Activated T-cell treated with anti-CD3 and anti-CD28 coated beads, Interleukin-2, amount 50 U/mL, for 72 hours (primary cell): Measurements from ENCODE around the gene CDCA4. TPM values are rescaled to one million over a fixed set of nuclear protein-coding genes. Genes with fewer than 3 reads are reported as not detected.
A peak's percentile ranks its signal among the peaks of the same experiment; 100 is the strongest.
"Not testable (repeated sequence)": the region's sequence is repeated elsewhere in the genome, so short reads cannot be mapped to it uniquely, and the experiment has no call there.

Source experiments
- ATAC-seq, 2 donors: fragments of 150-1000 bp; cut with Tn5 transposase; replicated peaks in 1 of 2; 2 replicates each; pipeline ENCODE4 v1.10.0; 2021; ENCODE audit warnings: moderate library complexity in 2 of 2, mild to moderate bottlenecking in 1 of 2
- DNase-seq, 2 donors: peaks; one replicate each; pipeline ENCODE4 v3.0.0; 2021 to 2022; ENCODE audit warnings: mixed read lengths in 1 of 2
- H3K27ac Mint-ChIP-seq: one replicate; pipeline ENCODE4 v1.8.0; 2022; ENCODE audit warnings: mild to moderate bottlenecking, moderate library complexity, mixed read lengths
- H3K27me3 Mint-ChIP-seq: one replicate; pipeline ENCODE4 v1.8.0; 2022; ENCODE audit warnings: low read depth, mixed read lengths
- H3K36me3 Mint-ChIP-seq, 2 donors: one replicate each; pipeline ENCODE4 v1.8.0; 2022; ENCODE audit warnings: mixed read lengths in 2 of 2, mild to moderate bottlenecking in 1 of 2; ENCODE audit not compliant: insufficient read depth in 2 of 2
- H3K4me1 Mint-ChIP-seq: one replicate; pipeline ENCODE4 v1.8.0; 2022; ENCODE audit warnings: low read depth, mixed read lengths
- H3K4me3 Mint-ChIP-seq, 2 donors: one replicate each; pipeline ENCODE4 v1.8.0; 2022; ENCODE audit warnings: mild to moderate bottlenecking in 2 of 2, mixed read lengths in 2 of 2, moderate library complexity in 2 of 2
- H3K9me3 Mint-ChIP-seq, 2 donors: one replicate each; pipeline ENCODE4 v1.8.0; 2022; ENCODE audit warnings: mixed read lengths in 2 of 2
- total RNA-seq, 2 donors: library from RNA; stranded (reverse); gene quantifications; one replicate each; pipeline ENCODE4 v1.2.3, GENCODE V29; 2022

CDCA4 gene
- total RNA-seq = 10 to 100 TPM; 56.8 to 57.5 TPM

DNA sequence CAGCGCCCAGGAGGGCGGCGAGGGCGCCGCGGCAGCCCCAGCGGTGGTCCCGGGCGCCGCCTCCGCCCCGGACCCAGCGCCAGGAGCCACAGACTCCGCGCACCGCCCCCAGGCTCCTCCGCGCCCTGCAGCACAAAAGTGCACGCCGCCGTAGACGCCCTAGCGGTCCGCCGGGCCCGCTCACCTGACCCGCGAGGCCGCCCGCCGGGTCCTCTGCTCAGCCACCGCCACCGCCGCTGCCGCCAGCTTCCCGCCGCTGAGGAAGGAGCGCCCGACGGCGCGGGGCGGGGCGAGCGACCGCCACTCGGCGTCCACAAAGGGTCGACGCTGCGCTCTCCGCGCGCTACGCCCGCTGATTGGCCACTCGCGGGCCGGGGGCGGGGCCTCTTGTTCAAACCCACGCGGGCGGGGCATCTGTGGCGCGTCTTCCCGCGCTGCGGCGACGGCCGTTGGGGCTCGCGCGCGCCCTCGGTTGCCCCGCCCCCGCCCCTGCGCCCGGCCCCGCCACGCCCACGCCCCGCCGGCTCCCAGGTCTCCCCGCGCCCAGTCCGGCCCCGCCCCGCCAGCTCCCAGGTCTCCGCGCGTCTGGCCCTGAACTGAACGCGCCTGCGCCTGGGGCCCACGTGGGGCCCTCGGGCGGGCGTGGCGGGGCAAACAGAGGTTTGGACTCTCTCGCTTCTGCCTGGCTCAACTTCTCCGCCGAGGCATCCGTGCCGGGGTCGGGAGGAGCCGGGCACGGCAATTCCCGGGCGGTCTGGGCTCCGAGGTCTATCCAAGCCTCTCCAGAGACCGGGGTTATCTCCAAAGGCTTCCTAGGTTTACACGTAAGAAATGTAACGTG is at the start of gene CDCA4:
Gene CDCA4, minus strand, starts transcription at position 269 of the 841 bp plus-strand sequence. CDS start 9,154 bp downstream, outside the sequence.
- H3K27ac Mint-ChIP-seq = peak within 1 kb of the TSS; percentile 87
- DNase-seq (peak; percentile 99), ATAC-seq (peak; percentile 81 to 85)
- peaks cover 0 to 1% of the 10 kb centered on the region in 2 donors for H3K9me3 Mint-ChIP-seq
- peaks cover 81% of the 10 kb centered on the region for H3K4me1 Mint-ChIP-seq
- H3K4me3 Mint-ChIP-seq = peak within 1 kb of the TSS; percentile 98
- no peaks in the 10 kb centered on the region for H3K27me3 Mint-ChIP-seq
- peaks cover 8 to 16% of the 10 kb centered on the region in 2 donors for H3K36me3 Mint-ChIP-seq

DNA sequence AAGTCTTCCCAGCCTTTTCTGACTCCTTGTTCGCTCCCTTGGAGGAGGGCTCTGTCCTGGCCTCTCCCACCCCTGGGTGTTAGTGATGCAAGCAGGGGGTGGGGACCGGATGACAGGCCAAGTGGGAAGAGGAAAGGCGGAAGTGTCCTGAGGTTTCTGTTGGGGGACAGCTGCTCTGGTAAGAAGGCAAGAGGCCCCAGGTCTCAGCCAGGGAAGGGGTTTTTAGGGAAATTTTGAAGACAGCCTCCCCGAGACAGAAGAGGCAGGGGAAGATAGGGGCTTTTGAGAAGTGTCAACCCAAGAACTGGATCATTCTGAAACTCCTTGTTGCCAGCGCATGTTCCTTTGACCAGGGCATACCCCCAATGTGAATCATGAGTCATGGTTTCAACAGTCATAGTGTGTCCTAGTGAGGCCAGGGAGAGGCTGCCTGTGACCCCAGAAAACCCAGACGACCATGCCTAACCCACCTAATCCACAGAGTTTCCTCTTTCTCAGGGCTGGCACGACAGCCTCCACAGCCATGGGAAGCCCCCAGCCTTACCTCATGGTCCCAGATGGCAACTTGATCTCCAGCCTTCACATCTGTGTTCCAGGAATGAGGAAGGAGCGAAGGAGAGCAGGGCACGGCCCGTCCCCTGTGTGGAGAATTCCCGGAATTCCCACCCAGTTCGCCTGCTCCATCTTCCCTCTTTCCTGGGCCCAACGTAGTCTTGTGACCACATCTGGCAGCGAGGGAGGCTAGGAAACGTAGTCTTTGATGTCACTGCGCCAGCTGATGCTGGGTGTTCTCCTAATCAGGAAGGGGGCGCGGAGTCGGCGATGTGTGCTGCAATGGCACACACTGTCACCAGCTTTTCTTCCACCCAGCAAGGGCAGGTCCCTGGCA is 49.2 kb upstream of the CDCA4 start:
- Mint-ChIP-seq H3K27ac (peak overlapping the region; percentile 92), H3K4me1 (peaks cover 54% of the 10 kb centered on the region), H3K4me3 (peak overlapping the region; percentile 72 to 74), H3K36me3 (peaks cover 1 to 4% of the 10 kb centered on the region in 2 donors), H3K9me3 (no peaks in the 10 kb centered on the region), H3K27me3 (no peaks in the 10 kb centered on the region)
- peak; percentile 81 to 88 for DNase-seq
- ATAC-seq = peak; percentile 68 to 70

DNA sequence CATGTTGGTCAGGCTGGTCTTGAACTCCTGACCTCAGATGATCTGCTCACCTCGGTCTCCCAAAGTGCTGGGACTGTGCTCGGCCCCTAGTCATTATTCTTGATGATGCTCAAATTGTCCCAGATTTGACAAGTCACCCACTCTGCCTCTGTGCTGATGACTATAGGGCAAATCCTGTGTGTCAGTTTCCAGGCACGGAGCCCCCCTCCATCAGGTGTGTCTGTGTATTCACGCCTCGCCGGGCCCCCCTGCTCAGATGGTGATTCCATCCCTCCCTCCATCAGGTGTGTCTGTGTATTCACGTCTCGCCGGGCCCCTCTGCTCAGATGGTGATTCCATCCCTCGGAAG is 48.6 kb upstream of the CDCA4 start:
- no peaks in the 10 kb centered on the region for H3K27me3 Mint-ChIP-seq
- H3K4me3 Mint-ChIP-seq = peak overlapping the region; percentile 72 to 74
- no peak for ATAC-seq
- DNase-seq = no peak
- H3K27ac Mint-ChIP-seq = peak overlapping the region; percentile 92
- peaks cover 4 to 8% of the 10 kb centered on the region in 2 donors for H3K36me3 Mint-ChIP-seq
- H3K9me3 Mint-ChIP-seq = no peaks in the 10 kb centered on the region
- peaks cover 58% of the 10 kb centered on the region for H3K4me1 Mint-ChIP-seq

DNA sequence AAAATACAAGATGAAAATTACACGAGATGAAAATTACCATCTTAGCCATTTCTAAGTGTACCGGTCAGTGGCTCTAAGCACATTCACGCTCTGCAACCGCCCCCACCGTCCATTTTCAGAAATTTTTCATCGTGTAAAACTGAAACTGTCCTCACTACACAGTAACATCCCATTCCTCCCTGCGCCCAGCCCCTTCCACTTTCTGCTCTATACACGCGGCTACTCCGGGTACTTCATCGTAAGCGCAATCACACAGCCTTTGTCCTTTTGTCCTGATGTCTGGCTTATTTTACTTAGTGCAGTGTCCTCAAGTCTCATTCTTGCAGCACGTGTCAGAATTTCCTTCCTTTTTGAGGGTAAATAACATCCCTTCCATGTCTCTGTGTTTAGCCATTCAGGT is 47.9 kb upstream of the CDCA4 start:
- Mint-ChIP-seq H3K27ac (peak overlapping the region; percentile 66), H3K4me3 (peak overlapping the region in 1 of 2 donors; percentile 37), H3K36me3 (peaks cover 9 to 10% of the 10 kb centered on the region in 2 donors), H3K27me3 (no peaks in the 10 kb centered on the region), H3K9me3 (no peaks in the 10 kb centered on the region), H3K4me1 (peaks cover 65% of the 10 kb centered on the region)
- ATAC-seq = no peak
- DNase-seq = no peak

DNA sequence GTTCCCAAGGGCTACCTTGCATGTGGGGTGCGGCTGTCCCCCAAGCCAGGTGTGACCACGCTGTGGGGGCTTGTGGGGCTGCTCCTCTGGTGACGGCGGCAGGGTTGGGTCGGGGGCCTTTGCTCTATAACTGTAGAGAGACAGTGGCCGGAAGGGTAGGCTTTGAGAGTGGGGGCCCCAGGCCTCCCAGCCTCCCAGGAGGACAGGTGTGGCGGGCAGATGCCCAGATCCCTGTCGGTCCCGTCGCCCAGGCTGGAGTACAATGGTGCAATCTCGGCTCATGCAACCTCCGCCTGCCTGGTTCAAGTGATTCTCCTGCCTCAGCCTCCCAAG is 47.1 kb upstream of the CDCA4 start:
- Mint-ChIP-seq H3K4me1 (peaks cover 74% of the 10 kb centered on the region), H3K27ac (no peak overlapping the region), H3K36me3 (peaks cover 9 to 10% of the 10 kb centered on the region in 2 donors), H3K27me3 (no peaks in the 10 kb centered on the region), H3K4me3 (no peak overlapping the region), H3K9me3 (no peaks in the 10 kb centered on the region)
- ATAC-seq = no peak
- no peak for DNase-seq

DNA sequence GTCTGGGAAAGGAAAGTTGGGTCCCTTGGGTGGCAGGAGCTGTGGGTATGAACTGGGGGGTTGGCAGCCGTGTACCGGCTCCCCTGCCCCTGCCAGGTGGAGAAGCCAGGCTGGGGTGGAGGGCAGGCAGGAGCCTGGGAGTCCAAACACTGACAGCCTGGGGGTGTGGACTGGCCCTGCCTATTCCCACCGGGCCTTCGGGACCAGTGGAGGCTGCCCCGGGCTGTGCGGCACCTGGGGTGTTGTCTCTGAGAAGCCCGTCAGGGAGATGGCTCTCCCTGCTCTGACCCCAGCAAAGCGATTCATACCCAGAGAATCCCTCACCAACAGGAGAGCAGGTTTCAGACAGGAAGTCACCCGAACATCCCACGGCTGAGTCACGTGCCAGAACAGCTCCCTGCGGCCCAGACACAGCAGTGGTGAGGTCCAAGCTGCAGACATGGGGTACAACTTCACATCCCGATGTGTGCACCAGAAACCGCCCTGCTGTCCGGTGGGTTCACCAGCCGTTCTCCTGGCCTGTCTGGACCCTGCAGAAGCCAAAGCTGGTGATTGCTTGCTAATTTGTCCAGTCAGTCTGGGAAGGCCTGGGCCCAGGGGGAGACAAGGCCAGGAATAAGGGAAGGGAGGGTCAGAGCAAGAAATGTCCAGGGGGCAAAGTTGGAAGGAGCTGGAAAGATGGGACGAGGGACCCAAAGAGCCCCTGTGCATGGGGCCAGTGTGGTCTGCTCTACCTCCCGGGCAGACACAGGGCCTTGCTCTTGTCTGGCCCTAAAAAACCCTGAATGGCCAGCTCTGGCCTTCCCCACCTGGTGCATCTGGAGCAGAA is 46.5 kb upstream of the CDCA4 start:
- Mint-ChIP-seq H3K36me3 (peaks cover 10% of the 10 kb centered on the region in 2 donors), H3K27ac (peak overlapping the region; percentile 81), H3K9me3 (no peaks in the 10 kb centered on the region), H3K4me1 (peaks cover 79% of the 10 kb centered on the region), H3K27me3 (no peaks in the 10 kb centered on the region), H3K4me3 (peak overlapping the region; percentile 90)
- ATAC-seq (peak; percentile 37 to 38), DNase-seq (peak; percentile 81 to 83)

DNA sequence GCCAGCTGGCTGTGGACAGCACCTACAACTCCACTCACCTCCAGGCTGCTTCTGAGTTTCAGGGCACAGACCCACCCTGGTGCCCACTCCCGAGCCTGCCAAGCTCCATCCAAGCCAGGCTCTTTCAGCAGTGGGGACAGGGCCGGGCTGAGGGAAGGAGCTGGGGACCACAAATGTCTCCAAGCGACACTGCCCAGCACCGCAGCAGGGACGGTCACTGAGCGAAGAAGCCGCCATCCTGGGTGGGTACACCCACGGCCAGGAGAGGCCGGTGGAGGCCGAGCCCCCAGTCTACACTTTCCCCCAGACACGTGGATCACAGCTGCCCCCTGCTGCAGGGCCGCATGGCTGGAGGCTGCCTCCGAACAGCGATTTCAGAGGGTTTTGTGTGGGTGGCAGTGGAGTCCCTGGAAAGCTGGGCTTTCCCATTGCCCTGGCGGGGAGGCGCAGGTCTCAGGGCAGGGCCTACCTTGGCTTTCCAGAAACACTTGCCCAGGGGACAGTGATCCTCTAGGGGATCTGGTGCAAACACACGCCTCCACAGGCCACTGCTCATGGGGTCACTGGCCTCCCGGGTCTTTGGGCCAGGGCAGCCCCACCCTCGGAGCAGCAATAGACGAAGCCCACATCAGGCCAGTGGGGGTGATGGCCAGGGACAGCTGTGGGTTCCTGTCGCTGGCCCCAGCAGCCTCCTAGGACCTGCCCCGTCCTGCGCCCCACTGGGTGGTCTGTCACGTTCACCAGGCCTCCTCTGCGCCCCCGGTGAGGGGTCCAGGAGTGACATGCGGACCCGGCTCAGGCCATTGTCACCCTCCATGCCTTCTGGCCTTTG is 45.6 kb upstream of the CDCA4 start:
- Mint-ChIP-seq H3K27ac (peak overlapping the region; percentile 81), H3K4me1 (peaks cover 85% of the 10 kb centered on the region), H3K36me3 (peaks cover 13 to 14% of the 10 kb centered on the region in 2 donors), H3K27me3 (no peaks in the 10 kb centered on the region), H3K4me3 (peak overlapping the region; percentile 90), H3K9me3 (no peaks in the 10 kb centered on the region)
- no peak for ATAC-seq
- peak in 1 of 2 donors; percentile 45 for DNase-seq

DNA sequence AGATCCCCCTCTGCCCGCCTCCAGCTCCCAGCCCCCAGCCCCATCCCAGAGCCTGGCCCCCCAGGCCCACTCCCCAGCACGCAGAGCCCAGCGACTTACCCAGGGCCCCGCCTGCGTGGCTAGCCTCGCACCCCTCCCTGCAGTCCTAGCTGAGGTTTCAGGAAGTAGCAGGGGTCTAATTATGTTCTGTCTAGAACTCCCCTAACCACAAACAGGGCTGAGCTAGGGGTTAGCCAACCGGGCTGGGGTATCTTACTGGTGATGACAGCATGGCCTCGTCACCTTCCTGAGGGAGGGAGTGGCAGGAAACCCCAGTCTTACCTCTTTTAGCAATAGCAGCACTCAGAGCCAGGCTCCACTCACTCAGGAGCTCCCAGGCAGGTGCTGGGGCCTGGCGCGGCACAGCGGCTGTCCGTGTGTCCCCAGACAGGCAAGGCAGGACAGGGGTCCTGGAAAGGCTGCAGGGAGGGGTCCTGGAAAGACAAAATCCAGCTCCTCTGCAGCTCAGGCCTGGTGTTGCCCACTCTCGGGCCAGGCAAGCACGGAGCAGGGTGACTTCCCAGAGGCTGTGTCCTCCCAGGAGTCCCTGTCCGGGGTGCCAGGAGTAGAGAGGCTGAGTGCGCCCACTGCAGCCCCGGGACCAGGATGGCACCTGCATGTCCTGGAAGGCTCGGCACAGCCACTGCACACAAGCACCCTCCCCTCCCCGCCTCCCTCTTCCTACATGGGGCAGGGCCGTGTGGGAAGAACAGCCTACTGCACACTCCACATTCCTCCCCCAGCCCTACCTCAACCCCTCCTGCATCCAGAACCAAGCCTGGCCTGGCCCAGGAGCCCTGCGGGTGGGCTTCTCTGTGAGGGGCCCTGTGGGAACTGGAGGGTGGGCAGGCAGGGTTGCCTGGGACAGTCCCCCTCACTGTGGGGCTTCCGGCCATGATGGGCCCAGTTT is 44.7 kb upstream of the CDCA4 start, which contains the start of gene GPR132:
Gene GPR132, minus strand, starts transcription at position 151 of the 949 bp plus-strand sequence. CDS start 10,010 bp downstream, outside the sequence.
- ATAC-seq (peak; percentile 79 to 80), DNase-seq (peak; percentile 88 to 91)
- Mint-ChIP-seq H3K36me3 (peaks cover 13 to 14% of the 10 kb centered on the region in 2 donors), H3K27ac (peak within 1 kb of the TSS; percentile 94), H3K4me1 (peaks cover 79% of the 10 kb centered on the region), H3K4me3 (peak within 1 kb of the TSS; percentile 90), H3K27me3 (no peaks in the 10 kb centered on the region), H3K9me3 (no peaks in the 10 kb centered on the region)

DNA sequence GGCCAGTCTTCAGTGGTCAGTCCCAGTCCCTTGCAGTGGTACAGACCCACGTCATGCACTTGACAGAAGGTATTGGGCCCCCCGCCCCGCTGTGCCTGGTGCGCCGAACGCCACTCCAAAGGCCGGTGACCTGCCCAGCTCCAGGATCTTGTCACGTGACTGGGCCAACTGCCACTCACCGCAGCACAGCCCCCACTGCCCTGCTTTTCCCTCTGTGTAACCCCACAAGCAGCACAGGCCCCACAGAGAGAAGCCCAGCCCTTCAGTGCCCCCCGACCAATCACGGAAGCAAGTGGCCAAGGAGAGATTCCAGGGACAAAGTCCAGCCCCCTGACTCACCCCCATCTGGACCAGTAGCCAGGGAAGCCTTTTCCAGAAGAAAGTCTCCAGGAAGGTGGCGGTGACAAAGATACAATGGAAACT is 43.8 kb upstream of the CDCA4 start:
- DNase-seq (peak in 1 of 2 donors; percentile 56), ATAC-seq (no peak)
- Mint-ChIP-seq H3K9me3 (no peaks in the 10 kb centered on the region), H3K4me1 (peaks cover 79% of the 10 kb centered on the region), H3K27me3 (no peaks in the 10 kb centered on the region), H3K27ac (peak overlapping the region; percentile 94), H3K36me3 (peaks cover 13 to 14% of the 10 kb centered on the region in 2 donors), H3K4me3 (peak overlapping the region; percentile 90)

DNA sequence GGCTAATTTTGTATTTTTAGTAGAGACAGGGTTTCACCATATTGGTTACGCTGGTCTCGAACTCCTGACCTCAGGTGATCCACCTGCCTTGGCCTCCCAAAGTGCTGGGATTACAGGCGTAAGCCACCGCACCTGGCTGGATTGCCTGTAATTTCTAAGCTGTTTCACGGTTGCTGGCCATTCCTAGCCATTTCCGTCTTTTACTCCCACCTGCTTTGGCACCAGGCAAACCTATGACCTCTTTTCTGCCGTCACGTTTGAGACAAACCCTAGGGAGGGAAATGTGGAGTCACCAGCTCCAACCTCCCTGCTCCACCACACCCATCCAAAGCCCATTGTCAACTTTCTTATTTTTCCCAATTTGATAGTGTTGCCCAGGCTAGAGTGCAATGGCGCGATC is 43.1 kb upstream of the CDCA4 start:
- ATAC-seq (no peak), DNase-seq (no peak)
- Mint-ChIP-seq H3K27me3 (no peaks in the 10 kb centered on the region), H3K4me3 (peak overlapping the region; percentile 90), H3K36me3 (peaks cover 12 to 14% of the 10 kb centered on the region in 2 donors), H3K27ac (peak overlapping the region; percentile 94), H3K4me1 (peaks cover 79% of the 10 kb centered on the region), H3K9me3 (no peaks in the 10 kb centered on the region)

DNA sequence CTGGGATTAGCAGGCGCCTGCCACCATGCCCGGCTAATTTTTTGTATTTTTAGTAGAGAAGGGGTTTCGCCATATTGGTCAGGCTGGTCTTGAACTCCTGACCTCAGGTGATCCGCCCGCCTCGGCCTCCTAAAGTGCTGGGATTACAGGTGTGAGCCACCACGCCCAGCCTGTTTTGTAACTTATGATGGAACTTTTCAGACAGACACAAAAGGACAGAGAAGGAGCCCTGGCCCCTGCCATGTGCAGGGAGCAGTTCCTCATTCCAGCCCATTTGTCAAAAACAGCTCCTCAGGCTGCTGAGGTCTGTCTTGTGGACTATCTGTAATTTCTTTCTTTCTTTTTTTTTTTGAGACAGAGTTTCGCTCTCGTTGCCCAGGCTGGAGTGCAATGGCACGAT is 42.6 kb upstream of the CDCA4 start:
- DNase-seq, H3K27me3 Mint-ChIP-seq, H3K9me3 Mint-ChIP-seq, ATAC-seq: not testable (repeated sequence)
- Mint-ChIP-seq H3K36me3 (peaks cover 11 to 13% of the 10 kb centered on the region in 2 donors), H3K27ac (peak overlapping the region; percentile 94), H3K4me3 (peak overlapping the region; percentile 90), H3K4me1 (peaks cover 79% of the 10 kb centered on the region)
